K562 (cell line): ENCODE data around the gene GPR162. TPM values are rescaled to one million over a fixed set of nuclear protein-coding genes. Genes with fewer than 3 reads are reported as not detected.

Source experiments
- ATAC-seq: fragments of 200-7000 bp; cut with Tn5 transposase; 3 replicates; pipeline ENCODE4 v1.9.1; 2020; ENCODE audit warnings: moderate library complexity
- BruUV-seq: library from RNA; stranded (reverse); fragments of 400-500 nt; replicated peaks from 2 replicates; lab custom pipeline; 2021; lab: Mats Ljungman, UMichigan
- CTCF ChIA-PET: fragments of 300-600 bp; formaldehyde crosslinking; extraction: SDS; loops from one replicate; lab custom pipeline; 2021; ENCODE audit warnings: low intra/inter-chr PET ratio; lab: Yijun Ruan, JAX
- POLR2A ChIA-PET: fragments of 300-600, 350-650 bp; sonication (Branson Sonifier 250); formaldehyde crosslinking; extraction: SDS; loops from one replicate; lab custom pipeline; 2021; ENCODE audit warnings: antibody characterized with exemption, inconsistent platforms; lab: Yijun Ruan, JAX
- DNase-seq, 4 experiments: peaks; one replicate each; pipeline versions ENCODE4 v3.0.0 to v3.0.0-alpha.2; 2011 to 2018; ENCODE audit warnings: low spot score in 3 of 4, mixed read lengths in 3 of 4; ENCODE audit errors: extremely low read depth in 1 of 4
- FAIRE-seq: peaks from 2 replicates; lab custom pipeline; 2011; peaks lifted over from hg19 to GRCh38; lab: Jason Lieb, UNC
- H2AFZ ChIP-seq: 2 replicates; pipeline ENCODE4 v1.6.0; 2011; ENCODE audit warnings: low read depth, low read length, control low read depth, inconsistent platforms
- H3K27ac ChIP-seq: fragments of 200-600 bp; 3 replicates; pipeline ENCODE4 v1.8.0; 2011; ENCODE audit warnings: low read depth, mild to moderate bottlenecking, control low read depth, inconsistent platforms, low read length, moderate library complexity, mixed read lengths; ENCODE audit errors: extremely low read depth
- H3K27me3 ChIP-seq, 2 experiments: fragments of 300-600 bp in 1 of 2; 2 replicates in 1 of 2; 3 replicates in 1 of 2; pipeline versions ENCODE4 v1.6.0 to v1.8.0; 2011; ENCODE audit warnings: inconsistent platforms in 2 of 2, low read length in 2 of 2, mild to moderate bottlenecking in 1 of 2, mixed read lengths in 1 of 2, moderate library complexity in 1 of 2; ENCODE audit not compliant: control insufficient read depth in 2 of 2, insufficient read depth in 2 of 2
- H3K36me3 ChIP-seq: fragments of 300-600 bp; 3 replicates; pipeline ENCODE4 v1.8.0; 2011; ENCODE audit warnings: mild to moderate bottlenecking, low read length, inconsistent platforms; ENCODE audit not compliant: control insufficient read depth, insufficient read depth
- H3K4me1 ChIP-seq, 2 experiments: fragments of 200-600 bp in 1 of 2; replicated peaks in 1 of 2; 2 replicates in 1 of 2; 3 replicates in 1 of 2; pipeline versions ENCODE4 v1.5.1 to v1.8.0; 2011; ENCODE audit warnings: inconsistent platforms in 2 of 2, low read length in 2 of 2, mild to moderate bottlenecking in 1 of 2, mixed read lengths in 1 of 2, moderate library complexity in 1 of 2; ENCODE audit not compliant: control insufficient read depth in 2 of 2, insufficient read depth in 2 of 2
- H3K4me2 ChIP-seq: 2 replicates; pipeline ENCODE4 v1.6.1; 2011; ENCODE audit warnings: low read length, control low read depth, inconsistent platforms, mixed read lengths; ENCODE audit not compliant: insufficient read depth
- H3K4me3 ChIP-seq: fragments of 200-600 bp; sonication (generic), shearing (Covaris generic); 2 replicates; pipeline ENCODE4 v1.5.1; 2016; ENCODE audit warnings: control low read depth, inconsistent platforms
- H3K79me2 ChIP-seq: fragments of 200-600 bp; 3 replicates; pipeline ENCODE4 v1.8.0; 2011; ENCODE audit warnings: low read length, inconsistent platforms; ENCODE audit not compliant: control insufficient read depth, insufficient read depth
- H3K9ac ChIP-seq, 2 experiments: 2 replicates each; pipeline versions ENCODE4 v1.6.0 to v1.6.1; 2011; ENCODE audit warnings: low read depth in 2 of 2, low read length in 2 of 2, control low read depth in 1 of 2, inconsistent platforms in 1 of 2, mild to moderate bottlenecking in 1 of 2, mixed read lengths in 1 of 2; ENCODE audit not compliant: insufficient read depth in 1 of 2
- H3K9me1 ChIP-seq: one replicate; pipeline ENCODE4 v1.6.0; 2011; ENCODE audit warnings: inconsistent platforms, mild to moderate bottlenecking, low read length, moderate library complexity; ENCODE audit not compliant: control insufficient read depth, insufficient read depth
- H3K9me3 ChIP-seq: replicated peaks from 2 replicates; pipeline ENCODE4 v1.5.1; 2011; ENCODE audit warnings: low read depth, low read length, inconsistent platforms; ENCODE audit not compliant: control insufficient read depth, insufficient read depth
- H4K20me1 ChIP-seq: replicated peaks from 2 replicates; pipeline ENCODE4 v1.6.1; 2011; ENCODE audit warnings: low read length, inconsistent platforms, mixed read lengths; ENCODE audit not compliant: control insufficient read depth, insufficient read depth
- ATF3 ChIP-seq, 2 experiments: fragments of 450-650 bp in 1 of 2; sonication (generic) in 1 of 2; formaldehyde crosslinking in 1 of 2; IDR thresholded peaks in 1 of 2; conservative IDR thresholded peaks in 1 of 2; 2 replicates each; pipeline versions ENCODE4 v1.6.1 to v1.8.1; 2016 to 2023; ENCODE audit warnings: mild to moderate bottlenecking in 2 of 2, moderate library complexity in 2 of 2, inconsistent platforms in 1 of 2, missing genetic modification reagents in 1 of 2
- BACH1 ChIP-seq: fragments of 200-800 bp; sonication (Bioruptor generic); IDR thresholded peaks from 2 replicates; pipeline ENCODE4 v1.6.1; 2016; ENCODE audit warnings: missing genetic modification characterization, missing compliant biosample characterization
- FOSL1 ChIP-seq: fragments of 200-800 bp; sonication (Bioruptor generic); conservative IDR thresholded peaks from 2 replicates; pipeline ENCODE4 v1.6.1; 2016; ENCODE audit warnings: missing genetic modification characterization, missing compliant biosample characterization
- FOXK1 ChIP-seq: sonication (generic); formaldehyde crosslinking; IDR thresholded peaks from 2 replicates; pipeline ENCODE4 v1.8.0; 2022; ENCODE audit warnings: missing genetic modification reagents, mild to moderate bottlenecking, borderline replicate concordance
- GABPB1 ChIP-seq: sonication (generic); formaldehyde crosslinking; IDR thresholded peaks from 2 replicates; pipeline ENCODE4 v1.8.0; 2022; ENCODE audit warnings: mild to moderate bottlenecking, missing genetic modification reagents
- KAT7 ChIP-seq: sonication (generic); formaldehyde crosslinking; IDR thresholded peaks from 2 replicates; pipeline ENCODE4 v1.8.0; 2022; ENCODE audit warnings: missing genetic modification reagents, mild to moderate bottlenecking, borderline replicate concordance
- KHSRP ChIP-seq: fragments of 450-650 bp; IDR thresholded peaks from 2 replicates; pipeline ENCODE4 v1.6.1; 2017
- KLF13 ChIP-seq: fragments of 450-650 bp; IDR thresholded peaks from 2 replicates; pipeline ENCODE4 v1.6.1; 2016; ENCODE audit warnings: missing genetic modification characterization, low read depth, mild to moderate bottlenecking, missing compliant biosample characterization, moderate library complexity, borderline replicate concordance
- NR2C2 ChIP-seq, 2 experiments: fragments of 200-800 bp in 1 of 2; sonication (Bioruptor generic) in 1 of 2; sonication (generic) in 1 of 2; formaldehyde crosslinking in 1 of 2; IDR thresholded peaks; 2 replicates each; pipeline versions ENCODE4 v1.6.1 to v1.8.0; 2016 to 2022; ENCODE audit warnings: mild to moderate bottlenecking in 1 of 2, missing compliant biosample characterization in 1 of 2, missing genetic modification characterization in 1 of 2, missing genetic modification reagents in 1 of 2
- NR3C1 ChIP-seq: sonication (generic); formaldehyde crosslinking; IDR thresholded peaks from 2 replicates; pipeline ENCODE4 v1.8.1; 2022; ENCODE audit warnings: missing genetic modification reagents
- PHB2 ChIP-seq: fragments of 450-650 bp; IDR thresholded peaks from 2 replicates; pipeline ENCODE4 v1.6.1; 2017; ENCODE audit warnings: low read depth
- PPARD ChIP-seq: fragments of 250-450 bp; sonication (Bioruptor Pico); IDR thresholded peaks from 2 replicates; pipeline ENCODE4 v1.8.0; 2022; ENCODE audit warnings: inconsistent platforms, mild to moderate bottlenecking, moderate library complexity
- RBM34 ChIP-seq: fragments of 200-400 bp; formaldehyde crosslinking; IDR thresholded peaks from 2 replicates; pipeline ENCODE4 v1.6.1; 2018; ENCODE audit warnings: low read length, borderline replicate concordance; ENCODE audit not compliant: insufficient read depth
- RFX7 ChIP-seq: fragments of 250-450 bp; sonication (Bioruptor Pico); IDR thresholded peaks from 2 replicates; pipeline ENCODE4 v1.5.1; 2021; ENCODE audit warnings: mild to moderate bottlenecking
- SMAD4 ChIP-seq: fragments of 250-450 bp; sonication (Bioruptor Pico); conservative IDR thresholded peaks from 2 replicates; pipeline ENCODE4 v1.8.0; 2021; ENCODE audit warnings: inconsistent platforms, mild to moderate bottlenecking, moderate library complexity
- ZNF263 ChIP-seq: sonication (generic); formaldehyde crosslinking; IDR thresholded peaks from 2 replicates; pipeline ENCODE4 v1.8.0; 2022; ENCODE audit warnings: mild to moderate bottlenecking, missing genetic modification reagents, borderline replicate concordance
- ZNF699 ChIP-seq: fragments of 250-450 bp; sonication (Bioruptor Pico); IDR thresholded peaks from 2 replicates; pipeline ENCODE4 v1.8.0; 2021; ENCODE audit warnings: mild to moderate bottlenecking, moderate library complexity; ENCODE audit not compliant: insufficient replicate concordance
- WGBS: fragments of 100-300 bp; shearing (Covaris generic); methylation state at CpG from one replicate; pipeline ENCODE4 v1.1.6; 2016; ENCODE audit warnings: low coverage, mixed read lengths; ENCODE audit not compliant: insufficient coverage; ENCODE audit errors: missing lambda C conversion rate; 5-methylcytosine and 5-hydroxymethylcytosine counted together
- in situ Hi-C: fragments of 300-500 bp; cut with MboI; formaldehyde crosslinking; loops from 4 replicates; pipeline ENCODE4 v1.15.0; 2018; ENCODE audit warnings: inconsistent platforms, mixed read lengths
- intact Hi-C: fragments of 100-400 bp; cut with micrococcal nuclease; formaldehyde crosslinking; loops from 2 replicates; pipeline ENCODE4 v1.14.2; 2022
- polyA plus RNA-seq, 8 experiments: library from polyadenylated mRNA; depleted of rRNA in 4 of 8; stranded (reverse) in 5 of 8; unstranded in 3 of 8; fragments of >200 nt; fragmentation: Nextera tagmentation in 2 of 8; fragmentation: Illumina TruSeq in 1 of 8; extraction: Ambion mirVana in 2 of 8; extraction: Trizol in 1 of 8; gene quantifications; 2 replicates each; pipeline versions ENCODE4 v1.2.1 to v1.2.3, GENCODE V29; 2011 to 2014; ENCODE audit warnings: inconsistent platforms in 1 of 8, missing spikeins in 1 of 8
- total RNA-seq, 7 experiments: library from RNA; depleted of rRNA in 6 of 7; stranded (reverse); fragments of >200 nt in 6 of 7; fragmentation: Illumina TruSeq in 2 of 7; extraction: Trizol in 2 of 7; gene quantifications; 2 replicates each; pipeline versions ENCODE4 v1.2.1 to v1.2.3, GENCODE V29; 2011 to 2021; ENCODE audit warnings: low replicate concordance in 1 of 7
- TF ChIP-seq, protein P1 (sequence below): IDR thresholded peaks from 2 replicates; pipeline ENCODE4 v1.6.1; 2016; ENCODE audit warnings: missing genetic modification characterization, missing compliant biosample characterization

The GPR162 gene
- total and polyA plus RNA-seq, 9 of the 15 experiments (the other 6 are each of a cell fraction or from before 2014, with no cell fraction given) = 0.65 to 1.8 (median 1.1) TPM; not detected in 2

- Histone ChIP-seq H3K9me3 (no peaks in the 10 kb centered on the region), H3K27ac (no peak overlapping the region), H3K4me1 (peaks cover 5 to 39% of the 10 kb centered on the region in 2 experiments; a peak in 4 of 5 replicates), H3K9me1 (no peaks in the 10 kb centered on the region), H3K79me2 (no peaks in the 10 kb centered on the region), H4K20me1 (no peaks in the 10 kb centered on the region), H2AFZ (no peak overlapping the region), H3K36me3 (peaks cover 10% of the 10 kb centered on the region; the same call in 2 of the 3 replicates), H3K4me3 (no peak overlapping the region), H3K27me3 (no peaks in the 10 kb centered on the region), H3K9ac (peak overlapping the region in 1 of 2 experiments; percentile 40; a peak in 1 of 4 replicates), H3K4me2 (no peak overlapping the region)
- ChIA-PET CTCF (no interaction called here), POLR2A (interaction anchor here (0.6 to 1.6 kb wide), 2 partner anchors 10 to 211 kb away, joined by 3 to 6 read pairs; no protein-coding TSS in a partner anchor)
- intact Hi-C loops = loop anchor here (5.0 kb wide), 2 partner anchors 52 to 158 kb away; partner anchors contain the start of gene P3H3
- 52% methylated on average over 16 of the region's 16 CpGs for WGBS
- BruUV-seq = no TSS peak
- TF ChIP-seq RFX7 (CRISPR knock-in tag) (no peak), ATF3 (IDR thresholded peaks at IDR 0.05) (no peak), ATF3 (CRISPR knock-in tag; conservative IDR thresholded peaks at IDR 0.05) (no peak), FOXK1 (CRISPR knock-in tag) (no peak), NR3C1 (CRISPR knock-in tag) (no peak), FOSL1 (tag) (no peak), KLF13 (no peak), GABPB1 (CRISPR knock-in tag) (no peak), KAT7 (no peak), BACH1 (tag) (no peak), KHSRP (no peak), PHB2 (no peak), PPARD (CRISPR knock-in tag) (no peak), SMAD4 (CRISPR knock-in tag) (no peak), NR2C2 (CRISPR knock-in tag; IDR thresholded peaks at IDR 0.05) (no peak), NR2C2 (tag; IDR thresholded peaks at IDR 0.05) (no peak), ZNF699 (CRISPR knock-in tag) (no peak), ZNF263 (CRISPR knock-in tag) (no peak), RBM34 (no peak)
- TF ChIP-seq, protein P1, sequence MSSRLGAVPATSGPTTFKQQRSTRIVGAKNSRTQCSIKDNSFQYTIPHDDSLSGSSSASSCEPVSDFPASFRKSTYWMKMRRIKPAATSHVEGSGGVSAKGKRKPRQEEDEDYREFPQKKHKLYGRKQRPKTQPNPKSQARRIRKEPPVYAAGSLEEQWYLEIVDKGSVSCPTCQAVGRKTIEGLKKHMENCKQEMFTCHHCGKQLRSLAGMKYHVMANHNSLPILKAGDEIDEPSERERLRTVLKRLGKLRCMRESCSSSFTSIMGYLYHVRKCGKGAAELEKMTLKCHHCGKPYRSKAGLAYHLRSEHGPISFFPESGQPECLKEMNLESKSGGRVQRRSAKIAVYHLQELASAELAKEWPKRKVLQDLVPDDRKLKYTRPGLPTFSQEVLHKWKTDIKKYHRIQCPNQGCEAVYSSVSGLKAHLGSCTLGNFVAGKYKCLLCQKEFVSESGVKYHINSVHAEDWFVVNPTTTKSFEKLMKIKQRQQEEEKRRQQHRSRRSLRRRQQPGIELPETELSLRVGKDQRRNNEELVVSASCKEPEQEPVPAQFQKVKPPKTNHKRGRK (tag) = no peak
- ATAC-seq (no peak), FAIRE-seq (no peak), DNase-seq (no peak)
- in situ Hi-C loops = no loop called here
Measured at GRCh38 chr12:6775185-6776174, 46.1 kb upstream of the GPR162 start.
